Testis (tissue), 3 donors: ENCODE results near the gene GORAB. TPM values are rescaled to one million over a fixed set of nuclear protein-coding genes. Genes with fewer than 3 reads are reported as not detected.
A peak's percentile ranks its signal among the peaks of the same experiment; 100 is the strongest.

ENCODE experiments used
- DNase-seq: peaks from one replicate; pipeline ENCODE4 v3.0.0-alpha.2; 2019
- H3K27ac ChIP-seq, 2 donors: fragments of 200-600 bp; sonication (generic); one replicate each; pipeline ENCODE4 v1.5.1; 2019
- H3K27me3 ChIP-seq: fragments of 200-600 bp; sonication (generic); one replicate; pipeline ENCODE4 v1.5.1; 2019
- H3K36me3 ChIP-seq: fragments of 200-600 bp; sonication (generic); one replicate; pipeline ENCODE4 v1.5.1; 2017; ENCODE audit warnings: low read depth; ENCODE audit errors: missing control alignments
- H3K4me1 ChIP-seq: fragments of 200-600 bp; sonication (generic); one replicate; pipeline ENCODE4 v1.5.1; 2019
- H3K4me3 ChIP-seq, 2 donors: fragments of 200-600 bp; sonication (generic); one replicate each; pipeline ENCODE4 v1.5.1; 2017 to 2019
- H3K9me3 ChIP-seq: fragments of 200-600 bp; sonication (generic); one replicate; pipeline ENCODE4 v1.5.1; 2017
- POLR2A ChIP-seq: fragments of 450-650 bp; IDR thresholded peaks from one replicate; pipeline ENCODE4 v1.6.1; 2017; ENCODE audit warnings: antibody characterized with exemption, mild to moderate bottlenecking, moderate library complexity
- WGBS, 2 donors: methylation state at CpG; one replicate each; pipeline ENCODE4 v1.1.5; 2018; 5-methylcytosine and 5-hydroxymethylcytosine counted together
- intact Hi-C: fragments of 100-400 bp; cut with DNase I; formaldehyde crosslinking; loops from one replicate; pipeline ENCODE4 v1.15.1; 2023; ENCODE audit warnings: low total_unique reads
- polyA plus RNA-seq: library from polyadenylated mRNA; stranded (reverse); fragments of 350-450 nt; fragmentation: Illumina TruSeq; extraction: RNeasy Lipid Tissue Mini Kit (QIAGEN cat#74804); gene quantifications from one replicate; pipeline ENCODE4 v1.2.3, GENCODE V29; 2014; ENCODE audit warnings: low read depth, low replicate concordance; ENCODE audit not compliant: insufficient read depth
- total RNA-seq, 2 donors: library from RNA; depleted of rRNA; stranded (reverse); fragments of >200 nt; gene quantifications; one replicate each; pipeline ENCODE4 v1.2.3, GENCODE V29; 2016
- TF ChIP-seq, protein P1 (sequence below), 3 experiments: fragments of 450-650 bp in 2 of 3; fragments of 200-600 bp in 1 of 3; sonication (generic) in 1 of 3; IDR thresholded peaks; one replicate each; pipeline ENCODE4 v1.5.1; 2016 to 2019; ENCODE audit warnings: antibody characterized with exemption in 3 of 3, mild to moderate bottlenecking in 2 of 3, moderate library complexity in 1 of 3

The GORAB gene
- total and polyA plus RNA-seq, 3 donors from 2014 or later, result 16.7 to 41.6 (median 23.5) TPM

DNA sequence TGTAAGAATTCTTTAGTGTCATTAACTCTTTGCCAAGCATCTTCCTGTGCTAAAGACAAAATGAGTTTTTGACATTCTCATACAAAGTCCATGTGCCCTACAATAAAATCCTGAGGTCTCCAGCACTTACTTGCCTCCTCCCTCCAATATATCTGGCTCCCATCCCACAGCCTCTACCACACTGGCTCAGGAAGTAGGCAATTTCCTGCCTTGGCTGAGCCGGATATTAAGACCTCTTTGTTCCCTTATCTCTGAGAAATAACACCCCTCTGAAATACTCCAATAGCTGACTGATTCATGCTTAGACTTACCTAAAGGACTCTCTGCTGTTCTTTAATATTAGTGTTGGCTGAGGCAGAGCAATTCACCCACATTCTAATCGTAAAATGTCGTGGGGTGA lies 37.6 kb upstream of the GORAB start:
- intact Hi-C loops, result no loop called here
- no peaks in the 10 kb centered on the region for H3K9me3 ChIP-seq
- DNase-seq, result peak; percentile 16
- no peaks in the 10 kb centered on the region for H3K27me3 ChIP-seq
- no peak overlapping the region for H3K4me3 ChIP-seq
- peak overlapping the region in 1 of 2 donors; percentile 42 for H3K27ac ChIP-seq
- no peaks in the 10 kb centered on the region for H3K4me1 ChIP-seq
- WGBS, 2 donors, result 23 to 33% methylated on average over 3 of the region's 3 CpGs
- H3K36me3 ChIP-seq, result no peaks in the 10 kb centered on the region
- TF ChIP-seq, protein P1, sequence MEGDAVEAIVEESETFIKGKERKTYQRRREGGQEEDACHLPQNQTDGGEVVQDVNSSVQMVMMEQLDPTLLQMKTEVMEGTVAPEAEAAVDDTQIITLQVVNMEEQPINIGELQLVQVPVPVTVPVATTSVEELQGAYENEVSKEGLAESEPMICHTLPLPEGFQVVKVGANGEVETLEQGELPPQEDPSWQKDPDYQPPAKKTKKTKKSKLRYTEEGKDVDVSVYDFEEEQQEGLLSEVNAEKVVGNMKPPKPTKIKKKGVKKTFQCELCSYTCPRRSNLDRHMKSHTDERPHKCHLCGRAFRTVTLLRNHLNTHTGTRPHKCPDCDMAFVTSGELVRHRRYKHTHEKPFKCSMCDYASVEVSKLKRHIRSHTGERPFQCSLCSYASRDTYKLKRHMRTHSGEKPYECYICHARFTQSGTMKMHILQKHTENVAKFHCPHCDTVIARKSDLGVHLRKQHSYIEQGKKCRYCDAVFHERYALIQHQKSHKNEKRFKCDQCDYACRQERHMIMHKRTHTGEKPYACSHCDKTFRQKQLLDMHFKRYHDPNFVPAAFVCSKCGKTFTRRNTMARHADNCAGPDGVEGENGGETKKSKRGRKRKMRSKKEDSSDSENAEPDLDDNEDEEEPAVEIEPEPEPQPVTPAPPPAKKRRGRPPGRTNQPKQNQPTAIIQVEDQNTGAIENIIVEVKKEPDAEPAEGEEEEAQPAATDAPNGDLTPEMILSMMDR (IDR thresholded peaks at IDR 0.05), result no peak
- no peak for TF ChIP-seq POLR2A

DNA sequence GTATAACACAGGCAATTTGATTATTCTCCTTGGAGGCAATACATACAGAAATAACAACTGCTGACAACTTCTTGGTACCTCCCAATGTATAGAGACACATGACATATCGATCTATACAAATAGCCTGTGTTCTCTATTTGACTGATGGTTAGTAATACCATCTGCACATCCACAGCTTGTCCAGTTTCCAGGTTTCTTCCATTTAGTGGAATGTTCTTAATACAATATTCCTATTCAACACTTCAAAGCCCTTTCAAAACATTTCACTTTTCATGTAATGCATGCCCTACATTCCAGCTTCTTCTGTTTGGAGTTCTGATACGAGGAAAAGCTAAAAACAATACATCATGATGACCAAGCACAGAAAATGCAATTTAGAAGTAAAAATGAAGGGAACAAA lies 37.0 kb upstream of the GORAB start:
- Histone ChIP-seq H3K9me3 (no peaks in the 10 kb centered on the region), H3K27me3 (no peaks in the 10 kb centered on the region), H3K4me1 (no peaks in the 10 kb centered on the region), H3K27ac (no peak overlapping the region), H3K36me3 (no peaks in the 10 kb centered on the region), H3K4me3 (no peak overlapping the region)
- no peak for DNase-seq
- intact Hi-C loops, result no loop called here
- TF ChIP-seq POLR2A, result no peak
- TF ChIP-seq, protein P1 (IDR thresholded peaks at IDR 0.05), result no peak
- 55 to 59% methylated on average over 2 of the region's 2 CpGs for WGBS, 2 donors

DNA sequence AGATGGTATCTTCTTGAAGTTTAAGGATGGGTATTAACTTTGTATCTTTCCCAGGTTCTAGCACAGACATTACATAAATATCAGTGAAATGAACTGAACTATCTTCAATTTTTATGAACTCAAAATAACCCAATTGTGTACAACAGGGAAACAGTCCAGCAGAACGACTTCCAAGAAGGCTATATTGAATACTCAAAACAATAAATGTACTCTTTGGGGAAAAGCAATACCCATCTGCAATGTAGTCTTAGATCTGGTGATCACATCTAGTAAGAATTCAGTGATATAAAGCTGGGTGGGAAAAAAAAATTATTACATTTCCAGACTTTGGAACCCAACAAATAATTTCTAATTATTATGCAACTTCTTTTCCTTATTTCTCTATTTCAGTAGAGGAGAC lies 33.1 kb upstream of the GORAB start:
- Histone ChIP-seq H3K27me3 (no peaks in the 10 kb centered on the region), H3K4me1 (no peaks in the 10 kb centered on the region), H3K27ac (no peak overlapping the region), H3K9me3 (no peaks in the 10 kb centered on the region), H3K4me3 (no peak overlapping the region), H3K36me3 (no peaks in the 10 kb centered on the region)
- TF ChIP-seq, protein P1 (IDR thresholded peaks at IDR 0.05), result no peak
- TF ChIP-seq POLR2A, result no peak
- intact Hi-C loops, result no loop called here
- DNase-seq, result no peak
- WGBS, 2 donors, result 32 to 35% methylated on average over 1 of the region's 1 CpG

DNA sequence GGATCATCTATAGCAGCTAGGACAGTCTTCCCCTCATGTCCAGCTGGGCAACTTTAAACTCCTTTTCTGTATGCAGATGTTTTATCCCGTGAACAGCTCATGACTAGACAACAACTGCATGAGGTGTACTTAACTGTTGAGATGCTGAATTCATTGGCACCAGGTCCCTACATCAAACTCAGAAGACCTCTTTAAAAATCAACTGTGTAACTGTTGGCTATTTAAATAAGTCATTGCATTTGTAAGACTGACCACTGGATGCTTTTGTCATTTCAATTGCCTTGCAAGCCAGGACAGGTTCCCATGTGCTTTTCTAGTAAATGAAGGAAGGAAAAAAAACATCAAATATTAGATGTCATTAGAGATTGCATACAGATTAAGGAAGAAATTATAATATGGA lies 28.3 kb upstream of the GORAB start:
- Histone ChIP-seq H3K27me3 (no peaks in the 10 kb centered on the region), H3K9me3 (no peaks in the 10 kb centered on the region), H3K4me3 (no peak overlapping the region), H3K4me1 (no peaks in the 10 kb centered on the region), H3K36me3 (no peaks in the 10 kb centered on the region), H3K27ac (no peak overlapping the region)
- TF ChIP-seq POLR2A, result no peak
- TF ChIP-seq, protein P1 (IDR thresholded peaks at IDR 0.05), result no peak
- no peak for DNase-seq
- WGBS, 2 donors, result 23 to 36% methylated on average over 1 of the region's 1 CpG
- intact Hi-C loops, result no loop called here

DNA sequence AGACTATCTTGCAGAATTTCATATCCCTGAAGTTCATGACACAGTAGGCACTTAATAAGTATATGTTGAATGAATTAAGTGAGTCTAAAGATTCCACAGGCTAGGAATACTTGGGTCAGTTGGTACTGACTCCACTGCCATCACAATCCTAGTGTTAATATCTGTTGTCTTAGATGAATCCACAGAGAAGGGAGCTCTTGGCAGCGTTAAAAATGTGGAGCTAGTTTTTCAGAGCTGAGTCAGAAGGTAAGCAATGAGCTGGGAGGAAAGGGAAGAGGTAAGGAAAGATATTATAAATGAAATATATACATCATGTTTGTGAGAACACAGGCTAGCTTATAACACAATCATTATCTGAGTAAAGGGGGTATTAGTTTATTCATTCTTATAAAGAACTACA lies 21.8 kb upstream of the GORAB start:
- no peaks in the 10 kb centered on the region for H3K36me3 ChIP-seq
- H3K4me1 ChIP-seq, result no peaks in the 10 kb centered on the region
- H3K9me3 ChIP-seq, result no peaks in the 10 kb centered on the region
- no peaks in the 10 kb centered on the region for H3K27me3 ChIP-seq
- H3K4me3 ChIP-seq, result no peak overlapping the region
- no peak overlapping the region for H3K27ac ChIP-seq
- intact Hi-C loops, result no loop called here
- no peak for DNase-seq
- no peak for TF ChIP-seq POLR2A
- TF ChIP-seq, protein P1 (IDR thresholded peaks at IDR 0.05), result no peak
- WGBS, 2 donors, result 77 to 90% methylated on average over 1 of the region's 1 CpG
